Measurements from ENCODE around the gene GRK5. TPM values are rescaled to one million over a fixed set of nuclear protein-coding genes. Genes with fewer than 3 reads are reported as not detected.

Gene GRK5
- total RNA-seq, 1 experiment from 2014 or later: 1.2 TPM

DNA sequence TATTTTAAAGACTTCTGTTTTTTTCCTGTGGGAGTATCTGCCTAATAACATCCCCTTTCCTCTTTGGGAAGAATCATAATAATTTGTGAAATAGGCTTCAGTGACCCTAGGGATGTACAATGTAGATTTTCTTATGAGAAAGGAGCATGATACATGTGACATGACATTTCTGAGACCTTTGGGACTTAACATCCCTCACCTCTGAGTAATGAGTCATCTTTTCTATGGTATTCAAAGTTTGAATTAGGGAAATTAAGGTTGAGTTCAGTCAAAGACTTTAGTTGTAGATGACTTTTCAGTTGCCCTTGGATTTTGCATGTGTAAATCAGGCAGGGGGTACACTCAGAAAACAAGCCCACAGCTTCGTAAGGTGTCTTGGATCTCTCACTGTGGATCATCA lies 14.3 kb downstream of the GRK5 start:
- Histone ChIP-seq H2AFZ (ENCODE audit: low read length) (no peak overlapping the region), H3K4me2 (ENCODE audit: insufficient read depth, insufficient read length, low read length) (no peak overlapping the region), H2BK20ac (ENCODE audit: low read depth, low read length, poor library complexity, severe bottlenecking) (no peak overlapping the region)

More for the DNA sequence above, 14.3 kb downstream of the GRK5 start:
- Mint-ChIP-seq H3K9me3 (no peaks in the 10 kb centered on the region; a peak in 1 of 5 replicates), H3K36me3 (ENCODE audit: insufficient read depth in 1 of 3, low read depth in 3 of 3) (no peaks in the 10 kb centered on the region), H3K27ac (peak overlapping the region in 1 of 3 experiments; percentile 36; a peak in 3 of 7 replicates), H3K4me1 (peaks cover 24 to 29% of the 10 kb centered on the region in 2 experiments), H3K27me3 (ENCODE audit: low read depth) (no peaks in the 10 kb centered on the region), H3K4me3 (no peak overlapping the region)
- H3K9me3 ChIP-seq (ENCODE audit: control insufficient read depth, low read depth, low read length): no peaks in the 10 kb centered on the region
- H4K20me1 ChIP-seq (ENCODE audit: control insufficient read depth, insufficient read depth, insufficient read length): no peaks in the 10 kb centered on the region
- H4K8ac ChIP-seq (replicated peaks; ENCODE audit: insufficient read length, low read depth, low read length): no peak overlapping the region
- no peak overlapping the region for H4K5ac ChIP-seq (ENCODE audit: insufficient read length, low read depth, low read length)
- no peak overlapping the region for H2BK15ac ChIP-seq (ENCODE audit: low read depth, low read length)
- no peaks in the 10 kb centered on the region for H3K79me2 ChIP-seq (ENCODE audit: insufficient read depth, low read length)
- no peak overlapping the region for H3K9ac ChIP-seq (ENCODE audit: extremely low read depth, insufficient read length, low read length)
- no peak overlapping the region for H2AK5ac ChIP-seq (ENCODE audit: insufficient read length, low read length)
- H3K27me3 ChIP-seq (ENCODE audit: insufficient read depth, low read length): no peaks in the 10 kb centered on the region
- H3K23me2 ChIP-seq (ENCODE audit: insufficient read length, low read depth, low read length, poor library complexity, severe bottlenecking): no peaks in the 10 kb centered on the region
- H3K4ac ChIP-seq (ENCODE audit: low read depth, low read length): no peak overlapping the region
- no peak overlapping the region for H4K91ac ChIP-seq (ENCODE audit: insufficient read length, low read depth, low read length)
- no peak for DNase-seq
- no peak overlapping the region for H3K18ac ChIP-seq (ENCODE audit: insufficient read length, low read depth, low read length)
- no peaks in the 10 kb centered on the region for H3K79me1 ChIP-seq (ENCODE audit: insufficient read depth, low read depth, low read length, poor library complexity, severe bottlenecking)
- no peak overlapping the region for H3K27ac ChIP-seq (ENCODE audit: insufficient read length, low read depth, low read length)
- peaks cover 8% of the 10 kb centered on the region; the same call in 1 of the 2 replicates for H3K4me1 ChIP-seq (ENCODE audit: insufficient read depth, low read length)
- no peak overlapping the region for H3K56ac ChIP-seq (ENCODE audit: insufficient read length, low read depth, low read length)
- H2BK12ac ChIP-seq (ENCODE audit: insufficient read length, low read depth, low read length): no peak overlapping the region
- TF ChIP-seq, protein P1, sequence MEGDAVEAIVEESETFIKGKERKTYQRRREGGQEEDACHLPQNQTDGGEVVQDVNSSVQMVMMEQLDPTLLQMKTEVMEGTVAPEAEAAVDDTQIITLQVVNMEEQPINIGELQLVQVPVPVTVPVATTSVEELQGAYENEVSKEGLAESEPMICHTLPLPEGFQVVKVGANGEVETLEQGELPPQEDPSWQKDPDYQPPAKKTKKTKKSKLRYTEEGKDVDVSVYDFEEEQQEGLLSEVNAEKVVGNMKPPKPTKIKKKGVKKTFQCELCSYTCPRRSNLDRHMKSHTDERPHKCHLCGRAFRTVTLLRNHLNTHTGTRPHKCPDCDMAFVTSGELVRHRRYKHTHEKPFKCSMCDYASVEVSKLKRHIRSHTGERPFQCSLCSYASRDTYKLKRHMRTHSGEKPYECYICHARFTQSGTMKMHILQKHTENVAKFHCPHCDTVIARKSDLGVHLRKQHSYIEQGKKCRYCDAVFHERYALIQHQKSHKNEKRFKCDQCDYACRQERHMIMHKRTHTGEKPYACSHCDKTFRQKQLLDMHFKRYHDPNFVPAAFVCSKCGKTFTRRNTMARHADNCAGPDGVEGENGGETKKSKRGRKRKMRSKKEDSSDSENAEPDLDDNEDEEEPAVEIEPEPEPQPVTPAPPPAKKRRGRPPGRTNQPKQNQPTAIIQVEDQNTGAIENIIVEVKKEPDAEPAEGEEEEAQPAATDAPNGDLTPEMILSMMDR (conservative IDR thresholded peaks at IDR 0.05): no peak
- no CpG with 5 or more reads among the region's 1 CpG for WGBS (ENCODE audit: extremely low coverage, insufficient read length, low lambda C conversion rate)
- H2BK5ac ChIP-seq (ENCODE audit: insufficient read length, low read length): no peak overlapping the region
- H3T11ph ChIP-seq (ENCODE audit: low read length): no peak overlapping the region
- H3K23ac ChIP-seq (ENCODE audit: insufficient read length, low read depth, low read length): no peak overlapping the region
- H3K14ac ChIP-seq (ENCODE audit: insufficient read depth, low read length): no peak overlapping the region
- H2BK120ac ChIP-seq (ENCODE audit: low read depth, low read length, poor library complexity, severe bottlenecking): no peak overlapping the region

Measured in H9 (cell line).